ENCODE data around the gene FBXO41.

DNA sequence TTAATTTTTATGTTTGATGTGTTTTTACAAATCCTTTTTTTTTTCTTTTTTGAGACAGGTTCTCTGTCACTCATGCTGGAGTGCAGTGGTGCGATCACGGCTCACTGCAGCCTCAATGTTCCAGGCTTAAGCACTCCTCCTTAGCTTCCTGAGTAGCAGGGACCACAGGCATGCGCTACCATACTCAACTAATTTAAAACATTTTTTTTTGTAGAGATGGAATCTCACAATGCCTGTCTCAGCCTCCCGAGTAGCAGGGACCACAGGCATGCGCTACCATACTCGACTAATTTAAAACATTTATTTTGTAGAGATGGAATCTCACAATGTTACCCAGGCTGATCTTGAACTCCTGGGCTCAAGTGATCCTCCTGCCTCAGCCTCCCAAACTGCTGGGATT, 78.7 kb downstream of the FBXO41 start:
- TF ChIP-seq POLR2A (IDR thresholded peaks at IDR 0.05) (no peak), CTCF (IDR thresholded peaks at IDR 0.05) (no peak), EP300 (IDR thresholded peaks at IDR 0.05) (no peak)

Measured in tibial nerve (tissue), 4 donors.